PC-3 (cell line): ENCODE data around the gene IL18R1. TPM values are rescaled to one million over a fixed set of nuclear protein-coding genes. Genes with fewer than 3 reads are reported as not detected.

Experiments used
- ATAC-seq: fragments of 200-7000 bp; cut with Tn5 transposase; 2 replicates; pipeline ENCODE4 v1.9.1; 2020; ENCODE audit warnings: mild to moderate bottlenecking, moderate library complexity
- BruUV-seq: library from RNA; stranded (reverse); fragments of 400-500 nt; replicated peaks from 2 replicates; lab custom pipeline; 2021; lab: Mats Ljungman, UMichigan
- CTCF ChIA-PET: fragments of 300-600 bp; sonication (Branson Sonifier 250); formaldehyde crosslinking; loops from one replicate; lab custom pipeline; 2022; ENCODE audit warnings: antibody characterized with exemption; lab: Charles Lee
- POLR2A ChIA-PET: fragments of 300-600 bp; sonication (Branson Sonifier 250); formaldehyde crosslinking; loops from one replicate; lab custom pipeline; 2022; ENCODE audit warnings: antibody characterized with exemption; ENCODE audit not compliant: unreplicated experiment; lab: Charles Lee
- DNase-seq: peaks from one replicate; pipeline ENCODE4 v3.0.0-alpha.2; 2015
- H2AFZ ChIP-seq: fragments of 300-600 bp; sonication (generic); 2 replicates; pipeline ENCODE4 v1.6.0; 2016; ENCODE audit warnings: antibody characterized with exemption, low read length
- H3F3A ChIP-seq: fragments of 300-600 bp; sonication (generic); one replicate; pipeline ENCODE4 v1.6.0; 2017; ENCODE audit warnings: antibody characterized with exemption, low read length, control low read depth, mild to moderate bottlenecking; ENCODE audit not compliant: unreplicated experiment
- H3K27ac ChIP-seq: fragments of 300-600 bp; sonication (generic); 2 replicates; pipeline ENCODE4 v1.5.1; 2016; ENCODE audit warnings: mild to moderate bottlenecking, low read length
- H3K27me3 ChIP-seq: fragments of 300-600 bp; sonication (generic); 2 replicates; pipeline ENCODE4 v1.6.1; 2016; ENCODE audit warnings: low read length, mixed read lengths
- H3K36me3 ChIP-seq: fragments of 300-600 bp; sonication (generic); 2 replicates; pipeline ENCODE4 v1.6.1; 2016; ENCODE audit warnings: low read depth, mixed run types, low read length, mixed read lengths
- H3K4me1 ChIP-seq: fragments of 300-600 bp; sonication (generic); 2 replicates; pipeline ENCODE4 v1.5.1; 2016; ENCODE audit warnings: low read length; ENCODE audit not compliant: insufficient read depth
- H3K4me2 ChIP-seq: fragments of 300-600 bp; sonication (generic); 2 replicates; pipeline ENCODE4 v1.6.0; 2016; ENCODE audit warnings: low read length
- H3K4me3 ChIP-seq: fragments of 300-600 bp; sonication (generic); 2 replicates; pipeline ENCODE4 v1.5.1; 2016; ENCODE audit warnings: mild to moderate bottlenecking, low read length, mixed read lengths
- H3K79me2 ChIP-seq: fragments of 300-600 bp; sonication (generic); 2 replicates; pipeline ENCODE4 v1.6.1; 2017; ENCODE audit warnings: low read length, mixed read lengths
- H3K9ac ChIP-seq: fragments of 300-600 bp; sonication (generic); 2 replicates; pipeline ENCODE4 v1.6.0; 2016; ENCODE audit warnings: mild to moderate bottlenecking, low read length
- H3K9me2 ChIP-seq: fragments of 300-600 bp; sonication (generic); replicated peaks from 2 replicates; pipeline ENCODE4 v1.6.1; 2016; ENCODE audit warnings: mixed run types, low read length, mixed read lengths
- H3K9me3 ChIP-seq: fragments of 300-600 bp; sonication (generic); 2 replicates; pipeline ENCODE4 v1.6.1; 2016; ENCODE audit warnings: low read length, mixed read lengths
- H4K20me1 ChIP-seq: fragments of 300-600 bp; sonication (generic); 2 replicates; pipeline ENCODE4 v1.6.1; 2016; ENCODE audit warnings: low read length, mixed read lengths
- CTCF ChIP-seq: fragments of 300-600 bp; sonication (generic); conservative IDR thresholded peaks from 2 replicates; pipeline ENCODE4 v1.5.1; 2017; ENCODE audit warnings: antibody characterized with exemption, low read depth, mild to moderate bottlenecking, low read length
- EZH2 ChIP-seq: fragments of 300-600 bp; sonication (generic); IDR thresholded peaks from one replicate; pipeline ENCODE4 v1.6.1; 2017; ENCODE audit warnings: antibody characterized with exemption, mild to moderate bottlenecking, low read length; ENCODE audit not compliant: unreplicated experiment
- EZH2phosphoT487 ChIP-seq: fragments of 300-600 bp; sonication (generic); IDR thresholded peaks from 2 replicates; pipeline ENCODE4 v1.6.1; 2018; ENCODE audit warnings: mild to moderate bottlenecking, antibody characterized with exemption, low read length, borderline replicate concordance
- intact Hi-C: fragments of 100-400 bp; cut with micrococcal nuclease; formaldehyde crosslinking; loops from 2 replicates; pipeline ENCODE4 v1.9.0; 2023
- total RNA-seq: library from RNA; depleted of rRNA; stranded (reverse); fragments of >200 nt; gene quantifications from 2 replicates; pipeline ENCODE4 v1.2.3, GENCODE V29; 2014

IL18R1 gene
- total RNA-seq, 1 experiment from 2014 or later = 1.2 TPM

DNA sequence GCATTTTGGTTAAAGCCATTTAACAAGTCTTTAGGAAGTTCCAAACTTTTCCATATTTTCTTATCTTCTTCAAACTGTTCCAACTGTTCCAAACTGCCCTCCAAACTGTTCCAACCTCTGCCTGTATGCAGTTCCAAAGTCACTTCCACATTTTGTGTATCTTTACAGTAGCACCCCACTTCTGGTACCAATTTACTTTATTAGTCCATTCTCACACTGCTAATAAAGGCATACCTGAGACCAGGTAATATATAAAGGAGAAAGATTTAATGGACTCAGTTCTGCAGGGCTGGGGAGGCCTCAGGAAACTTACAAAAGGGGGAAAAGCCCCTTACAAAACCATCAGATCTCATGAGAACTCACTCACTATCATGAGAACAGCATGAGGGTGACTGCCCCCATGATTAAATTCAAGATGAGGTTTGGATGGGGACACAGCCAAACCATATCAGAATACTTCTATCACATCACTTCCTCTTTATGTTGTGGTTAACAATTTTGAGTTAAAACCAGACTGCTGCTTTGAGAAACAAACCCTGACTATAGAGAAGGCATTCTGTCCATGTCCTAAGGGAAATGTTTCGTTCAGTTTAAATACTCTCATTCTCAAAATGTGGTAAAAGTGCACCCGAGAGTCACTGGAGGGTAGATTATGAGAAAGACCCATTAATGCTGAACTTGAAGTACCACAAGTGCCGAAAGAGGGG is 11.0 kb downstream of the IL18R1 start:
- H3K27me3 ChIP-seq = no peaks in the 10 kb centered on the region
- 0 out of 2 replicates have a peak, but pooled peaks cover 3% of the 10 kb centered on the region for H3K4me1 ChIP-seq
- ChIA-PET CTCF (no interaction called here), POLR2A (no interaction called here)
- intact Hi-C loops = no loop called here
- no peak overlapping the region for H3K4me2 ChIP-seq
- no peak for TF ChIP-seq EZH2phosphoT487
- BruUV-seq = no TSS peak
- H3K9me2 ChIP-seq = no peaks in the 10 kb centered on the region
- no peaks in the 10 kb centered on the region for H3K79me2 ChIP-seq
- peaks cover 21% of the 10 kb centered on the region; the same call in 1 of the 2 replicates for H3K36me3 ChIP-seq
- ATAC-seq = no peak
- no peaks in the 10 kb centered on the region for H3F3A ChIP-seq
- H3K4me3 ChIP-seq = no peak overlapping the region
- H3K27ac ChIP-seq = no peak overlapping the region
- no peak for DNase-seq
- H4K20me1 ChIP-seq = no peaks in the 10 kb centered on the region
- H3K9ac ChIP-seq = no peak overlapping the region
- peaks cover 17% of the 10 kb centered on the region for H3K9me3 ChIP-seq
- H2AFZ ChIP-seq = no peak overlapping the region

- no peaks in the 10 kb centered on the region for H3K79me2 ChIP-seq
- no peaks in the 10 kb centered on the region for H4K20me1 ChIP-seq
- H2AFZ ChIP-seq = no peak overlapping the region
- H3K4me1 ChIP-seq = 0 out of 2 replicates have a peak, but pooled peaks cover 2% of the 10 kb centered on the region
- ChIA-PET POLR2A (no interaction called here), CTCF (no interaction called here)
- peaks cover 21% of the 10 kb centered on the region; the same call in 1 of the 2 replicates for H3K36me3 ChIP-seq
- TF ChIP-seq EZH2phosphoT487 (no peak), EZH2 (no peak), CTCF (no peak)
- no peak overlapping the region for H3K27ac ChIP-seq
- ATAC-seq (no peak), DNase-seq (no peak)
- no peaks in the 10 kb centered on the region for H3K27me3 ChIP-seq
- H3K4me3 ChIP-seq = no peak overlapping the region
- no peak overlapping the region for H3K4me2 ChIP-seq
- no peaks in the 10 kb centered on the region for H3F3A ChIP-seq
- no TSS peak for BruUV-seq
- H3K9ac ChIP-seq = no peak overlapping the region
- intact Hi-C loops = no loop called here
- peaks cover 17% of the 10 kb centered on the region for H3K9me3 ChIP-seq
- no peaks in the 10 kb centered on the region for H3K9me2 ChIP-seq
Measured at GRCh38 chr2:102367331-102367971, 11.9 kb downstream of the IL18R1 start.

DNA sequence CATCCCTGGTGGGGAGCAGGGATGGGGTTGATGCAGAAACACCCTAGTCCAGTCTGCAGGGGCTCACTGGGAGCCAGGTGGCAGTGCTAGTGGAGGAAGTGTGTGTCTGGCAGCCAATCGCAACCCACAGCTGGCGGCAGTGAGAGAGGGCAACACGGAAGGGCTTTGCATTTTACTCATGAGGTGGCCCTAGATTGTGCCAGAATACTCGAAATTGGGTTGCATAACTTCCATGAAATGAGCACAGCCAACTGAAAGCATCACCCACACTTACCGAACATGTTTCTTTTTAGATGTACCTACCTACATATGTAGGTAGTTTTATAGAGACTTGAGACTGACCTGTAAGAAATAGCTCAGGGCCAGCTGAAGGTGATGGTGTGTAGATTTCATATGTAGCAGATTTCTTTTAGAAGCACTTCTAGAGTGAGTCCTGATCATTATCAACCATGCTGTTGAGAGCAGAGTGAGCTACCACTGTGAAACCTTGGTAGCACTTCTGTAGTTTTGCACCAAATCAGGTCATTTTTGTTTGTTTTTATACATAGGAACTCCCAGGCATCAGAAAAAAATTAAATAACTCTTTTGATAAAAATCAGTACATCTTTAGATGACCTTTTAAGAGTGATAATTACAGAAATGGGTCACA is 13.0 kb downstream of the IL18R1 start:
- Histone ChIP-seq H3F3A (no peaks in the 10 kb centered on the region), H3K9me3 (peaks cover 17% of the 10 kb centered on the region), H3K9me2 (no peaks in the 10 kb centered on the region), H2AFZ (no peak overlapping the region), H3K27me3 (no peaks in the 10 kb centered on the region), H3K79me2 (no peaks in the 10 kb centered on the region), H3K4me1 (no peaks in the 10 kb centered on the region), H3K36me3 (peaks cover 21% of the 10 kb centered on the region; the same call in 1 of the 2 replicates), H3K27ac (no peak overlapping the region), H3K4me3 (no peak overlapping the region), H3K9ac (no peak overlapping the region), H4K20me1 (no peaks in the 10 kb centered on the region), H3K4me2 (no peak overlapping the region)
- DNase-seq = no peak
- ATAC-seq = no peak
- intact Hi-C loops = no loop called here
- ChIA-PET CTCF (interaction anchor here (0.7 kb wide), 1 partner anchor 9 kb away, joined by 4 read pairs; no protein-coding TSS in a partner anchor), POLR2A (no interaction called here)
- TF ChIP-seq CTCF (no peak), EZH2 (no peak), EZH2phosphoT487 (no peak)
- BruUV-seq = no TSS peak
